Neutrophil (primary cell): ENCODE data around the gene EFNA2.

Experiments used
- H3K27ac ChIP-seq: fragments of 200-600 bp; sonication (generic); 2 replicates; pipeline ENCODE4 v1.5.1; 2016; ENCODE audit warnings: mild to moderate bottlenecking, moderate library complexity
- H3K27me3 ChIP-seq: fragments of 200-600 bp; sonication (generic); 2 replicates; pipeline ENCODE4 v1.6.0; 2016; ENCODE audit warnings: mild to moderate bottlenecking
- H3K36me3 ChIP-seq: fragments of 200-600 bp; sonication (generic); 2 replicates; pipeline ENCODE4 v1.5.1; 2017
- H3K4me1 ChIP-seq, 2 experiments: fragments of 200-600 bp in 1 of 2; sonication (generic) in 1 of 2; 1 replicate in 1 of 2; 2 replicates in 1 of 2; pipeline versions ENCODE4 v1.5.1 to v1.6.1; 2013 to 2016; ENCODE audit warnings: low read depth in 1 of 2, low read length in 1 of 2, mild to moderate bottlenecking in 1 of 2, moderate library complexity in 1 of 2; ENCODE audit not compliant: control insufficient read depth in 1 of 2, insufficient read depth in 1 of 2
- H3K4me3 ChIP-seq, 2 experiments: fragments of 200-600 bp in 1 of 2; sonication (generic) in 1 of 2; 1 replicate in 1 of 2; 2 replicates in 1 of 2; pipeline ENCODE4 v1.5.1; 2013 to 2016; ENCODE audit warnings: low read depth in 1 of 2, low read length in 1 of 2, mild to moderate bottlenecking in 1 of 2, moderate library complexity in 1 of 2
- H3K9me3 ChIP-seq: fragments of 200-600 bp; sonication (generic); 2 replicates; pipeline ENCODE4 v1.5.1; 2016
- TF ChIP-seq, protein P1 (sequence below): fragments of 200-600 bp; sonication (generic); IDR thresholded peaks from 2 replicates; pipeline ENCODE4 v1.5.1; 2016; ENCODE audit warnings: antibody characterized with exemption

EFNA2 gene

DNA sequence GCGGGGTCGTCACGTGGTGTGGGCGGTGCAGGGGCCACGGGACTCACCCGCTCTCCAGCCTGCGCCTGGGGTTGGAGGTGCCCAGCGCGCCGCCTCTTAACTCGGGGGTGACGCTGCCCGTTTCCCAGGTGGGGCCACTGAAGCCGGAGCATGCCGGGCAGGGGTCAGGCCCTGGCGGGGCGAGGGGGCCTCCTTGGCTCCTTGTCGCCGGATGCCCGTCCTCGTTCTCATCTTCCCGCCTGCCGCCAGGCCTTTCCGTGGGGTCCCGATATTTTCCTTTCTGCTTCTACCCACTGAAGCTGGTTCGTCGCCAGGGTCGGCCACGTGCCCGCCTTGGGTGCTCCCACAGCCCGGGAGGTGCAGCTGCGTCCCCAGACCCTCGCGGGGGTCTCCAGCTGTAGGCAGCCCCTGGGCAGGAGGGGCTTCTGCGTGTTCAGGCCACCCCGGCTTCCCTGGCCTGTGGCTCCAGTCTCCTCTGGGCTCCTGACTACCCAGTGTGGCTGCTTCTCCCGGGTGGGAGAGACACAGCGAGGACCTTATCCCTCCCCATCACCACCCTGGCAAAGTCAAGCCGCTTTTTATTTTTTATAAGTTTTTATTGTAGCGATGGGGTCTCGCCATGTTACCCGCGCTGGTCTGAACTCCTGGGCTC lies 9.6 kb upstream of the EFNA2 start:
- no peaks in the 10 kb centered on the region for H3K27me3 ChIP-seq
- H3K36me3 ChIP-seq = peaks cover 48% of the 10 kb centered on the region
- H3K9me3 ChIP-seq = no peaks in the 10 kb centered on the region
- H3K4me3 ChIP-seq = peak overlapping the region; percentile 80 to 82
- peaks cover 53 to 58% of the 10 kb centered on the region in 2 experiments for H3K4me1 ChIP-seq
- TF ChIP-seq, protein P1, sequence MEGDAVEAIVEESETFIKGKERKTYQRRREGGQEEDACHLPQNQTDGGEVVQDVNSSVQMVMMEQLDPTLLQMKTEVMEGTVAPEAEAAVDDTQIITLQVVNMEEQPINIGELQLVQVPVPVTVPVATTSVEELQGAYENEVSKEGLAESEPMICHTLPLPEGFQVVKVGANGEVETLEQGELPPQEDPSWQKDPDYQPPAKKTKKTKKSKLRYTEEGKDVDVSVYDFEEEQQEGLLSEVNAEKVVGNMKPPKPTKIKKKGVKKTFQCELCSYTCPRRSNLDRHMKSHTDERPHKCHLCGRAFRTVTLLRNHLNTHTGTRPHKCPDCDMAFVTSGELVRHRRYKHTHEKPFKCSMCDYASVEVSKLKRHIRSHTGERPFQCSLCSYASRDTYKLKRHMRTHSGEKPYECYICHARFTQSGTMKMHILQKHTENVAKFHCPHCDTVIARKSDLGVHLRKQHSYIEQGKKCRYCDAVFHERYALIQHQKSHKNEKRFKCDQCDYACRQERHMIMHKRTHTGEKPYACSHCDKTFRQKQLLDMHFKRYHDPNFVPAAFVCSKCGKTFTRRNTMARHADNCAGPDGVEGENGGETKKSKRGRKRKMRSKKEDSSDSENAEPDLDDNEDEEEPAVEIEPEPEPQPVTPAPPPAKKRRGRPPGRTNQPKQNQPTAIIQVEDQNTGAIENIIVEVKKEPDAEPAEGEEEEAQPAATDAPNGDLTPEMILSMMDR = no peak
- peak overlapping the region; percentile 99 for H3K27ac ChIP-seq

DNA sequence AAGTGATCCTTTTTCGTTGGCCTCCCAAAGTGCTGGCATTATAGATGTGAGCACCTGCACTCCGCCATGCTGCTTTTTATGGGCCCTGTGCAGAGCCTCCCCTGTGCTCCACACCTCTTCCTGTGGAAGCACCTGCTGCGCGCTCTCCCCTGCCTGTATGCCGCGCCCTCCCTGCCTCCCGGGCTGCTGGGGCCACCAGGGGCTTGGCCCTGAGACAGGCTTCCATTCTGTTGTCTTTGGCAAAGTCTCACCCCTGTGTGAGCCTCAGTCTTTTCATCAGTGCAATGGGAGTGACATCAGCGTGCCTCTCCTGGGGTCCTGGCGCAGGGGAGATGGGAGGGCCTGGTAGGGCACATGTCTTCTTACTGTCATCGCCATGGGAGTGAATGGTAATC lies 9.0 kb upstream of the EFNA2 start:
- H3K9me3 ChIP-seq = no peaks in the 10 kb centered on the region
- peak overlapping the region; percentile 80 to 82 for H3K4me3 ChIP-seq
- peaks cover 43% of the 10 kb centered on the region for H3K36me3 ChIP-seq
- no peaks in the 10 kb centered on the region for H3K27me3 ChIP-seq
- peak overlapping the region; percentile 99 for H3K27ac ChIP-seq
- TF ChIP-seq, protein P1 = no peak
- peaks cover 48 to 53% of the 10 kb centered on the region in 2 experiments for H3K4me1 ChIP-seq

DNA sequence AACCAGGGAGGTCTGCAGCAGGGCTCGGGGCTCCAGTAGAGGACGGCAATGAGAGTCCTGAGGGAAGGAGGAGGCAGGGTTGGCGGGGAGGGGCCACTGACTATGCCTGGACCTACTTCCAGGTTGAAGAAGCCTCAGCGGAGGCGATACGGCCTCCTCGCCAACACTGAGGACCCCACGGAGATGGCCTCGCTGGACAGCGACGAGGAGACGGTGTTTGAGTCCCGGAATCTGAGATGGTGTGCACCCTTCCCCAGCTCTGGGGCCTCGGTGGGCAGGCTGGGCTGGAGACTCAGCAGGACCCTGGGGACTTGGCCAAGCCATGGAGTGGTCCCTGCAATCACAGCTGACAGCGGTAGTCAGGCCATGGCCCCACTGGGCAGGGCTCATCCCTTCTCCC lies 8.6 kb upstream of the EFNA2 start:
- peaks cover 43 to 49% of the 10 kb centered on the region in 2 experiments for H3K4me1 ChIP-seq
- TF ChIP-seq, protein P1 = no peak
- no peaks in the 10 kb centered on the region for H3K9me3 ChIP-seq
- peak overlapping the region; percentile 99 for H3K27ac ChIP-seq
- H3K4me3 ChIP-seq = no peak overlapping the region
- H3K27me3 ChIP-seq = no peaks in the 10 kb centered on the region
- H3K36me3 ChIP-seq = peaks cover 38% of the 10 kb centered on the region

DNA sequence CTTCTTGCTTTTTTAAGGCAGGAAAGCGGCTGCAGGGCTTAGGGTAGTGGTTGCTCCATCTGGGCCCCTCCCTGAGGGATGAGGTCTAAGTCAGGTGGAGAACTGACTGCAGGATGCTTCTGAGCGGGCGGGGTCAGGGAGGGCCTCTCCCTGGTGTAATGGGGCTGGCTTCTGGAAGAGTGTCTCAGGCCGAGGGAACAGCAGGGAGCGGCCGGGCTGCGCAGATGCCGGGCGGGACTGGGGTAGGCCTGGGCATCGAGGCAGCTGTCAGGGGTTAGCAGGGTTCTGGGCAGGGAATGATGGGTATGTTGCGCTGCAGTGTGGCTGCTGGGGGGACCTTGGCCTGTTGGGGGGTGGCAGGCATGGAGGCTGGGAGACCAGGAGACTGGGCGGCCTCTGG lies 7.6 kb upstream of the EFNA2 start:
- no peaks in the 10 kb centered on the region for H3K9me3 ChIP-seq
- H3K36me3 ChIP-seq = peaks cover 28% of the 10 kb centered on the region
- peaks cover 6% of the 10 kb centered on the region for H3K27me3 ChIP-seq
- H3K27ac ChIP-seq = no peak overlapping the region
- H3K4me1 ChIP-seq = peaks cover 33 to 39% of the 10 kb centered on the region in 2 experiments
- TF ChIP-seq, protein P1 = no peak
- H3K4me3 ChIP-seq = no peak overlapping the region

DNA sequence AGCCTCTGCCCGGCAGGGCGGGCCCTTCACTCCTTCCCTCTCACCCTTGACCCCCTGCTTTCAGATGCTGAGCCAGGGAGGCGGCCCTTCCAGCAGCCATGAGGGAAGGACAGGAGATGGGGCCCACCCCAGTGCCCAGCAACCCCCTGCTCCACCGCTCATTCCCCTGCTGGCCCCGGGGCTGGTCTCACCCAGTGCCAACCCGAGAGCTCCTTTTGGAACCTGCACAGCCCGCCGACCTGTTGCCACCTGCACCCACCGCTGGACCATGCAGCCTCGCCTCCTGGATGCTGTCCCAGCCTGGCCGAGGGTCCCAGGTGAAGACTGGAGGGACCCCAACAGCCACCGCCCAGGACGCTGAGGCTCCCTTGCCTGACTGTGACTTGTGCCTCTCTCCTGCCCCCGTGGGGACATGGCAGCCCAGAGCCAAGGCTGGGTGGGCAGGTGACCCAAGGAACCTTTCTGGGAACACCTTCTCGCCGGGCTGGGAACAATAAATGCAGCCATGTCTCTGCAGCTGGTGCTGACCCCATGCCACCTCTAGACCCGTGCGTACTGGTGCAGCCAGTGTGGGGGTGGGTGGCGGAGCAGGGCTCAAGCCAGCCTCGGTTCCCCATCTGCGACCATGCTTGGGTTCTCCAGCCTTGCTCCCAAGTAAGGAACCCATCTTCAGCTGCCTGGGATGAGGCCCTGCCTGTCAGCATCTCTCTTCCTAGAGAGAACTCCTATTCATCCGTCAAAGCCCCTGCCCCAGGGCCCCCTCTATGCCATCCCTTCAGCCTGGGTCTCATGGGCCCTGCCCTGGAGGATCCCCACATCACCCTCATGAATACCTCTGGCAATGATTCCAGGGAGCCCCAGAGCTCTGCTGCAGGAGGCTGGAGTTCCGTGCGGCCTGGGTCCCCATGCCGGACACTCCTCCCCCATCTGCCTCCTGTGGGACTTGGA lies 6.7 kb upstream of the EFNA2 start:
- peaks cover 24 to 30% of the 10 kb centered on the region in 2 experiments for H3K4me1 ChIP-seq
- TF ChIP-seq, protein P1 = no peak
- peaks cover 19% of the 10 kb centered on the region for H3K36me3 ChIP-seq
- no peak overlapping the region for H3K4me3 ChIP-seq
- no peak overlapping the region for H3K27ac ChIP-seq
- peaks cover 15% of the 10 kb centered on the region for H3K27me3 ChIP-seq
- H3K9me3 ChIP-seq = no peaks in the 10 kb centered on the region
